Heart left ventricle (tissue), 16 donors: ENCODE measurements around the gene ASNSD1. TPM values are rescaled to one million over a fixed set of nuclear protein-coding genes. Genes with fewer than 3 reads are reported as not detected.
"Not testable (repeated sequence)": the region's sequence is repeated elsewhere in the genome, so short reads cannot be mapped to it uniquely, and the experiment has no call there.

ENCODE experiments used
- ATAC-seq, 4 donors: fragments of 200-7000 bp; cut with Tn5 transposase; one replicate each; pipeline ENCODE4 v1.9.1; 2020 to 2022; ENCODE audit warnings: moderate library complexity in 4 of 4, mild to moderate bottlenecking in 3 of 4, moderate number of reproducible peaks in 1 of 4
- DNase-seq, 5 donors: peaks; one replicate each; pipeline ENCODE4 v3.0.0-alpha.2; 2020
- H3K27ac ChIP-seq, 12 donors: fragments of 200-600 bp; sonication (generic) in 4 of 12; one replicate each; pipeline versions ENCODE4 v1.5.0 to v1.8.0; 2016 to 2022; ENCODE audit warnings: mild to moderate bottlenecking in 2 of 12
- H3K27me3 ChIP-seq, 9 donors: fragments of 200-600 bp; sonication (generic) in 2 of 9; one replicate each; pipeline versions ENCODE4 v1.5.1 to v1.8.0; 2016 to 2022; ENCODE audit warnings: mild to moderate bottlenecking in 3 of 9
- H3K36me3 ChIP-seq, 9 donors: fragments of 200-600 bp; sonication (generic) in 2 of 9; one replicate each; pipeline versions ENCODE4 v1.5.0 to v1.8.0; 2018 to 2022; ENCODE audit warnings: mild to moderate bottlenecking in 2 of 9
- H3K4me1 ChIP-seq, 12 donors: fragments of 200-600 bp; sonication (generic) in 4 of 12; one replicate each; pipeline versions ENCODE4 v1.5.0 to v1.8.0; 2016 to 2022; ENCODE audit warnings: mild to moderate bottlenecking in 3 of 12
- H3K4me3 ChIP-seq, 12 donors: fragments of 200-600 bp; sonication (generic) in 4 of 12; one replicate each; pipeline versions ENCODE4 v1.5.0 to v1.8.0; 2017 to 2022; ENCODE audit warnings: mild to moderate bottlenecking in 9 of 12, moderate library complexity in 4 of 12
- H3K9me3 ChIP-seq, 12 donors: fragments of 200-600 bp; sonication (generic) in 4 of 12; one replicate each; pipeline versions ENCODE4 v1.5.0 to v1.8.0; 2016 to 2022; ENCODE audit warnings: mild to moderate bottlenecking in 1 of 12
- POLR2A ChIP-seq, 2 donors: fragments of 450-650 bp; IDR thresholded peaks; one replicate each; pipeline ENCODE4 v1.6.1; 2017; ENCODE audit warnings: antibody characterized with exemption in 2 of 2, mild to moderate bottlenecking in 2 of 2, moderate library complexity in 2 of 2
- WGBS, 4 donors: extraction: QIAGEN DNeasy Blood & Tissue Kit in 2 of 4; methylation state at CpG; one replicate each; pipeline versions ENCODE4 v1.1.5 to v1.1.7; 2013 to 2018; 5-methylcytosine and 5-hydroxymethylcytosine counted together
- intact Hi-C, 10 donors: fragments of 100-400 bp; cut with DNase I; formaldehyde crosslinking; loops; one replicate each; pipeline versions ENCODE4 v1.11.1 to v1.14.2; 2022
- polyA plus RNA-seq, 2 donors: library from polyadenylated mRNA; stranded (reverse); fragments of 200-250 nt; gene quantifications; one replicate each; pipeline ENCODE4 v1.2.3, GENCODE V29; 2013
- total RNA-seq, 9 donors: library from RNA; depleted of rRNA in 2 of 9; stranded (reverse); fragments of >200 nt in 2 of 9; fragmentation: NEBNext Ultra II Directional in 3 of 9; extraction: Animal tissue kit (Norgen Biotek cat#: 25700) in 3 of 9; gene quantifications; one replicate each; pipeline versions ENCODE4 v1.1.0 to v1.2.4, GENCODE V29; 2016 to 2023
- TF ChIP-seq, protein P1 (sequence below), 12 donors: fragments of 200-600 bp; sonication (generic) in 4 of 12; IDR thresholded peaks; one replicate each; pipeline versions ENCODE4 v1.5.0 to v1.8.0; 2018 to 2022; ENCODE audit warnings: antibody characterized with exemption in 12 of 12, mild to moderate bottlenecking in 5 of 12
- donor health status: ischemic (EF 13 %, LVEDD 7.1; RV severe dilation, severe dysfunction).
- donor health status: healthy with polysubstance abuse.
- donor health status: DM: no; HTN: yes; CAD: no.
- donor health status: DM: no; HTN: no; CAD: no.
- donor health status: ischemic (EF 25% LVEDD 6.9; RV normal size, moderate dysfunction).
- donor health status: ischemic (EF 25% LVEDD 5.7; RV mildly dilated, moderate dysfunction).
- donor health status: healthy.
- donor health status: DM: yes; HTN: yes; CAD: no.
- donor health status: ischemic (EF 35%, LVEDD 5.7; RV mildly dilated, moderate dysfunction).
- donor health status: nonischemic (EF 11% LVEDD 7.7; RV severe dilation, severe dysfunction).
- donor health status: DM: yes; HTN: yes; CAD: no.
- donor health status: PGD.
- donor health status: ischemic (EF 29% LVEDD 5.4; RV normal size, mild dysfunction).
- donor health status: nonischemic (EF 23%, LVEDD 6.1; RV moderate dilation, normal function).

ASNSD1 gene
- total and polyA plus RNA-seq, 11 donors = 26.3 to 46.0 (median 32.4) TPM

- no peak overlapping the region for H3K27ac ChIP-seq
- ATAC-seq = no peak
- intact Hi-C loops = no loop called here
- no peak for TF ChIP-seq POLR2A (IDR thresholded peaks at IDR 0.05)
- TF ChIP-seq, protein P1, sequence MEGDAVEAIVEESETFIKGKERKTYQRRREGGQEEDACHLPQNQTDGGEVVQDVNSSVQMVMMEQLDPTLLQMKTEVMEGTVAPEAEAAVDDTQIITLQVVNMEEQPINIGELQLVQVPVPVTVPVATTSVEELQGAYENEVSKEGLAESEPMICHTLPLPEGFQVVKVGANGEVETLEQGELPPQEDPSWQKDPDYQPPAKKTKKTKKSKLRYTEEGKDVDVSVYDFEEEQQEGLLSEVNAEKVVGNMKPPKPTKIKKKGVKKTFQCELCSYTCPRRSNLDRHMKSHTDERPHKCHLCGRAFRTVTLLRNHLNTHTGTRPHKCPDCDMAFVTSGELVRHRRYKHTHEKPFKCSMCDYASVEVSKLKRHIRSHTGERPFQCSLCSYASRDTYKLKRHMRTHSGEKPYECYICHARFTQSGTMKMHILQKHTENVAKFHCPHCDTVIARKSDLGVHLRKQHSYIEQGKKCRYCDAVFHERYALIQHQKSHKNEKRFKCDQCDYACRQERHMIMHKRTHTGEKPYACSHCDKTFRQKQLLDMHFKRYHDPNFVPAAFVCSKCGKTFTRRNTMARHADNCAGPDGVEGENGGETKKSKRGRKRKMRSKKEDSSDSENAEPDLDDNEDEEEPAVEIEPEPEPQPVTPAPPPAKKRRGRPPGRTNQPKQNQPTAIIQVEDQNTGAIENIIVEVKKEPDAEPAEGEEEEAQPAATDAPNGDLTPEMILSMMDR (IDR thresholded peaks at IDR 0.05) = no peak
- no peak overlapping the region for H3K4me3 ChIP-seq
- no peaks in the 10 kb centered on the region for H3K36me3 ChIP-seq
- no peak for DNase-seq
- H3K27me3 ChIP-seq = no peaks in the 10 kb centered on the region
- H3K4me1 ChIP-seq = no peaks in the 10 kb centered on the region
- H3K9me3 ChIP-seq = no peaks in the 10 kb centered on the region
Observed at GRCh38 chr2:189651284-189651683, 10.0 kb upstream of the ASNSD1 start.

DNA sequence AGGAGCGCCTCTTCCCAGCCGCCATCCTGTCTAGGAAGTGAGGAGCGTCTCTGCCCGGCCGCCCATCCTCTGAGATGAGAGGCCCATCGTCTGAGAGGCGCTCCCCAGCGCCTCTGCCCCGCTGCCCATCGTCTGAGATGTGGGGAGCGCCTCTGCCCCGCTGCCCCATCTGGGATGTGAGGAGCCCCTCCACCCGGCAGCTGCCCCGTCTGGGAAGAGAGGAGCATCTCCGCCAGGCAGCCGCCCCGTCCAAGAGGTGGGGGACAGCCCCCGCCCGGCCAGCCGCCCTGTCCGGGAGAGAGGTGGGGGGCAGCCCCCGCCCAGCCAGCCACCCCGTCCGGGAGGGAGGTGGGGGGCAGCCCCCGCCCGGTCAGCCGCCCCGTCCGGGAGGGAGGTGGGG lies 7.8 kb upstream of the ASNSD1 start:
- ATAC-seq, H3K4me3 ChIP-seq, H3K27me3 ChIP-seq, H3K27ac ChIP-seq, DNase-seq, H3K36me3 ChIP-seq, H3K9me3 ChIP-seq, intact Hi-C loops: not testable (repeated sequence)
- 94 to 96% (median 95%) methylated on average over 8 to 29 of the region's 29 CpGs for WGBS, 4 donors
- peaks cover 0 to 14% (median 0%) of the 10 kb centered on the region in 12 donors for H3K4me1 ChIP-seq

DNA sequence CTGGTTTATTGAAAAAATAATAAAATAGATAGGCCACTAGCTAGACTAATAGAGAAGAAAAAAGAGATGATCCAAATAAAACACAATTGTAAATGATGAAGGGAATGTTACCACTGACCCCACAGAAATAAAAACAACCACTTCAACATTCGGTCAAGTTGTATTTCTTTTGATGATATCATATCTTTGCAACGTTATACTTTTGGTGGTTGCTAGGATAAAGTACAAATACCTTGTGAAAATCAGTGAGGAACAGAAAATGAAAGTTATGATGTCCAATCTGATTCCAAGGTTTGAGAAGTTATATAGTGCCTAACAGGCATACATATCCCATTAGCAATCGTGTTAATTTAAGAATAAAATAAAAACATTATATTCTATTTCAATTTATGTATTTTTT lies 6.6 kb upstream of the ASNSD1 start:
- no peak for TF ChIP-seq POLR2A (IDR thresholded peaks at IDR 0.05)
- TF ChIP-seq, protein P1 (IDR thresholded peaks at IDR 0.05) = no peak
- no peak overlapping the region for H3K4me3 ChIP-seq
- peaks cover 0 to 23% (median 0%) of the 10 kb centered on the region in 12 donors for H3K4me1 ChIP-seq
- H3K36me3 ChIP-seq = no peaks in the 10 kb centered on the region
- DNase-seq (no peak), ATAC-seq (no peak)
- H3K27me3 ChIP-seq = no peaks in the 10 kb centered on the region
- WGBS, 4 donors = 53 to 66% (median 62%) methylated on average over 3 of the region's 3 CpGs
- H3K27ac ChIP-seq = no peak overlapping the region
- no peaks in the 10 kb centered on the region for H3K9me3 ChIP-seq
- intact Hi-C loops = no loop called here

- peak in 4 of 5 donors; percentile 20 to 38 (median 36) for DNase-seq
- H3K4me1 ChIP-seq = peaks cover 0 to 33% (median 10%) of the 10 kb centered on the region in 12 donors
- WGBS, 4 donors = 46 to 64% (median 52%) methylated on average over 5 of the region's 5 CpGs
- intact Hi-C loops = no loop called here
- no peak overlapping the region for H3K4me3 ChIP-seq
- H3K36me3 ChIP-seq = no peaks in the 10 kb centered on the region
- H3K27ac ChIP-seq = peak overlapping the region in 6 of 12 donors; percentile 6 to 76 (median 38)
- no peak for TF ChIP-seq POLR2A (IDR thresholded peaks at IDR 0.05)
- TF ChIP-seq, protein P1 (IDR thresholded peaks at IDR 0.05) = no peak
- ATAC-seq = peak in 1 of 4 donors; percentile 1
- H3K9me3 ChIP-seq = no peaks in the 10 kb centered on the region
- H3K27me3 ChIP-seq = no peaks in the 10 kb centered on the region
Observed at GRCh38 chr2:189657867-189658266, 3.4 kb upstream of the ASNSD1 start.
